Measurements from ENCODE around the gene PRKCE.

Gene PRKCE

GRCh38 chr2:45943219-45944044 is 292.0 kb downstream of the PRKCE start:
- TF ChIP-seq, protein P1, sequence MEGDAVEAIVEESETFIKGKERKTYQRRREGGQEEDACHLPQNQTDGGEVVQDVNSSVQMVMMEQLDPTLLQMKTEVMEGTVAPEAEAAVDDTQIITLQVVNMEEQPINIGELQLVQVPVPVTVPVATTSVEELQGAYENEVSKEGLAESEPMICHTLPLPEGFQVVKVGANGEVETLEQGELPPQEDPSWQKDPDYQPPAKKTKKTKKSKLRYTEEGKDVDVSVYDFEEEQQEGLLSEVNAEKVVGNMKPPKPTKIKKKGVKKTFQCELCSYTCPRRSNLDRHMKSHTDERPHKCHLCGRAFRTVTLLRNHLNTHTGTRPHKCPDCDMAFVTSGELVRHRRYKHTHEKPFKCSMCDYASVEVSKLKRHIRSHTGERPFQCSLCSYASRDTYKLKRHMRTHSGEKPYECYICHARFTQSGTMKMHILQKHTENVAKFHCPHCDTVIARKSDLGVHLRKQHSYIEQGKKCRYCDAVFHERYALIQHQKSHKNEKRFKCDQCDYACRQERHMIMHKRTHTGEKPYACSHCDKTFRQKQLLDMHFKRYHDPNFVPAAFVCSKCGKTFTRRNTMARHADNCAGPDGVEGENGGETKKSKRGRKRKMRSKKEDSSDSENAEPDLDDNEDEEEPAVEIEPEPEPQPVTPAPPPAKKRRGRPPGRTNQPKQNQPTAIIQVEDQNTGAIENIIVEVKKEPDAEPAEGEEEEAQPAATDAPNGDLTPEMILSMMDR (IDR thresholded peaks at IDR 0.05; ENCODE audit: control insufficient read depth, insufficient read depth, low read depth, low read length, missing control alignments): no peak
- no peak overlapping the region for H3K4me3 ChIP-seq (ENCODE audit: control insufficient read depth, low read depth, low read length)
- DNase-seq (ENCODE audit: low read depth): no peak

GRCh38 chr2:45944074-45944473 is 292.6 kb downstream of the PRKCE start:
- no peak for DNase-seq (ENCODE audit: low read depth)
- no peak overlapping the region for H3K4me3 ChIP-seq (ENCODE audit: control insufficient read depth, low read depth, low read length)
- TF ChIP-seq, protein P1 (IDR thresholded peaks at IDR 0.05; ENCODE audit: control insufficient read depth, insufficient read depth, low read depth, low read length, missing control alignments): no peak

- TF ChIP-seq, protein P1 (IDR thresholded peaks at IDR 0.05; ENCODE audit: control insufficient read depth, insufficient read depth, low read depth, low read length, missing control alignments): no peak
- no peak overlapping the region for H3K4me3 ChIP-seq (ENCODE audit: control insufficient read depth, low read depth, low read length)
- no peak for DNase-seq (ENCODE audit: low read depth)
These were observed 293.8 kb downstream of the PRKCE start for GRCh38 chr2:45945302-45945717.

DNA sequence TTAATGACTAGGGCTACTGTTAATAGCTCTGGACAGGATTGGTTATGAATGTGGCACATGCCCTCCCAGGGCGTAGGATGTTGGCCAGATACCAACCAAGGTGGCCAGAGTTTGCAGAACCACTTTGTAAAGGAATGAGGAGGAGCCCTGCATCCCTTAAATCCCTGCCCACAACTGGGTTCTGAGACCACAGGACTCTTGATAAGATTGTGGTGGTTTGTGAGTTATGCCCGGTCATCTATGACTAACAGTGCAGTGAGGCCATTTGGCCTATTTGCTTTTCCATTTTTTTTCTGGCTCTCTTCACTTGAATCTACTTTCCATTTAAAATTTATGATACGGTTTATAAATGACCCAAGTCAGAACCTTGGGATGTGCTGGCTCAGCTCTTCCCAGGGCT is 294.5 kb downstream of the PRKCE start:
- no peak overlapping the region for H3K4me3 ChIP-seq (ENCODE audit: control insufficient read depth, low read depth, low read length)
- TF ChIP-seq, protein P1 (IDR thresholded peaks at IDR 0.05; ENCODE audit: control insufficient read depth, insufficient read depth, low read depth, low read length, missing control alignments): no peak
- DNase-seq (ENCODE audit: low read depth): peak; percentile 49

DNA sequence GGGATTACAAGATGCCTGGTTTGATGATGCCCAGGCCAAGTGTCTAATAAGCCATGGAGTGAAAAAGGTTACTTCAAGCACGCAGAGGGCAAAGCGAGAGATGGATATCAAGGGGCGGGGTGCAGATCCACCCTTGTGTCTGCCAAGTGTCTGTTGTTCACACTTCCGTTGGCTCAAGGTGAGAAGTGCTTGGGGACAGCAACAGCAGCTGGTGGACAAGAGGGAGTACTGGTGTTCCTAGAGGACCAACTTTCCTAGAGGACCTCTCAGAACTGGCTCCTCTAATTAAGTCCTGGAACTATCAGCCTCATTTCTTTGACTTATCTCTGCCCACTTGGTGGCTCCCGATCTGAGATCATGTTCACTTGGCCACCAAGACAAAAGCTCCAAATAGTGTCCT is 299.1 kb downstream of the PRKCE start:
- no peak overlapping the region for H3K4me3 ChIP-seq (ENCODE audit: control insufficient read depth, low read depth, low read length)
- TF ChIP-seq, protein P1 (IDR thresholded peaks at IDR 0.05; ENCODE audit: control insufficient read depth, insufficient read depth, low read depth, low read length, missing control alignments): no peak
- DNase-seq (ENCODE audit: low read depth): no peak

GRCh38 chr2:45951025-45951727 is 299.7 kb downstream of the PRKCE start:
- TF ChIP-seq, protein P1 (IDR thresholded peaks at IDR 0.05; ENCODE audit: control insufficient read depth, insufficient read depth, low read depth, low read length, missing control alignments): no peak
- H3K4me3 ChIP-seq (ENCODE audit: control insufficient read depth, low read depth, low read length): no peak overlapping the region
- DNase-seq (ENCODE audit: low read depth): no peak
